Uterus (tissue), 2 donors: ENCODE measurements around the gene HCN2.

ENCODE experiments used
- CTCF ChIP-seq, 4 experiments: fragments of 200-600 bp in 2 of 4; fragments of 450-650 bp in 2 of 4; sonication (generic) in 2 of 4; IDR thresholded peaks; one replicate each; pipeline ENCODE4 v1.5.1; 2016 to 2019; ENCODE audit warnings: antibody characterized with exemption in 4 of 4, mild to moderate bottlenecking in 2 of 4, moderate library complexity in 1 of 4
- POLR2A ChIP-seq, 2 donors: fragments of 450-650 bp; IDR thresholded peaks; one replicate each; pipeline ENCODE4 v1.6.1; 2016; ENCODE audit warnings: antibody characterized with exemption in 2 of 2, mild to moderate bottlenecking in 1 of 2, moderate library complexity in 1 of 2

GRCh38 chr19:616062-616700 is 26.5 kb downstream of the HCN2 start:
- TF ChIP-seq CTCF (IDR thresholded peaks at IDR 0.05): no peak
- TF ChIP-seq POLR2A (IDR thresholded peaks at IDR 0.05): no peak
